Lower leg skin (tissue), 3 donors: ENCODE measurements around the gene OSM.

Experiments used
- CTCF ChIP-seq, 3 donors: fragments of 450-650 bp; IDR thresholded peaks; one replicate each; pipeline ENCODE4 v1.5.1; 2016; ENCODE audit warnings: antibody characterized with exemption in 3 of 3, mild to moderate bottlenecking in 3 of 3, moderate library complexity in 2 of 3
- POLR2A ChIP-seq, 2 donors: fragments of 450-650 bp; IDR thresholded peaks; one replicate each; pipeline ENCODE4 v1.6.1; 2016 to 2017; ENCODE audit warnings: antibody characterized with exemption in 2 of 2, mild to moderate bottlenecking in 1 of 2, moderate library complexity in 1 of 2

DNA sequence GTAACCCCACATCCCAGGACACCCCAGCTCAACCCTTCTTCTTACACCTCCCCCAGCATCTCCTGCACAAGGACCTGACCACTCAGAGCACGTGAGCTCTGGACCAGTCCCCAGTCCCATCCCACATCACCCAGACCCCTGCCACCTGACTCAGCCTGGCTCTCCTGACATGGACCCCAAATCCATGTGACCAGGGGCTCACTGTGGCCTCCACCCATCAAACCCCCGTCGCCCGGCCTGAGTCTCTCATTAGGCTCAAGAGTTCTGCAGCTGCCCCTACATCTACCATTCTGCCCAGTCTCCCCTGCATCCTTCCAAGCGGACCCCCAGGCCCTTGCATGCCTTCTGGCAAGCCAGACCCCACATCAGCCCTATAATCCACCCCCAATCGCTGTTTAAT, 18.2 kb downstream of the OSM start:
- TF ChIP-seq CTCF (IDR thresholded peaks at IDR 0.05) (no peak), POLR2A (IDR thresholded peaks at IDR 0.05) (no peak)
